Adrenal gland (tissue), 12 donors: ENCODE data around the gene CNTNAP2. TPM values are rescaled to one million over a fixed set of nuclear protein-coding genes. Genes with fewer than 3 reads are reported as not detected.
"Not testable (repeated sequence)": the region's sequence is repeated elsewhere in the genome, so short reads cannot be mapped to it uniquely, and the experiment has no call there.

ENCODE experiments used
- DNase-seq, 7 donors: peaks; one replicate each; pipeline ENCODE4 v3.0.0-alpha.2; 2019 to 2020
- H3K27ac ChIP-seq, 5 donors: fragments of 200-600 bp; sonication (generic) in 4 of 5; 1 replicate in 3 of 5; 2 replicates in 2 of 5; pipeline versions ENCODE4 v1.5.1 to v1.8.0; 2016 to 2020; ENCODE audit warnings: mild to moderate bottlenecking in 1 of 5
- H3K27me3 ChIP-seq: fragments of 200-600 bp; 2 replicates; pipeline ENCODE4 v1.8.0; 2021
- H3K36me3 ChIP-seq, 2 donors: fragments of 200-600 bp; replicated peaks in 1 of 2; 1 replicate in 1 of 2; 2 replicates in 1 of 2; pipeline versions ENCODE4 v1.5.1 to v1.8.0; 2018 to 2022
- H3K4me1 ChIP-seq, 2 donors: fragments of 200-600 bp; replicated peaks in 1 of 2; 1 replicate in 1 of 2; 2 replicates in 1 of 2; pipeline versions ENCODE4 v1.5.1 to v1.8.0; 2018 to 2021
- H3K4me3 ChIP-seq, 4 donors: fragments of 200-600 bp; sonication (generic) in 3 of 4; one replicate each; pipeline ENCODE4 v1.5.1; 2016 to 2018
- H3K9me3 ChIP-seq, 3 donors: fragments of 200-600 bp; sonication (generic) in 1 of 3; replicated peaks in 1 of 3; 1 replicate in 2 of 3; 2 replicates in 1 of 3; pipeline versions ENCODE4 v1.5.1 to v1.8.0; 2016 to 2021
- CTCF ChIP-seq, 6 experiments: fragments of 450-650 bp in 4 of 6; fragments of 200-600 bp in 2 of 6; sonication (generic) in 1 of 6; IDR thresholded peaks; 1 replicate in 5 of 6; 2 replicates in 1 of 6; pipeline versions ENCODE4 v1.5.1 to v1.8.0; 2016 to 2021; ENCODE audit warnings: antibody characterized with exemption in 6 of 6, mild to moderate bottlenecking in 2 of 6, moderate library complexity in 1 of 6
- POLR2A ChIP-seq, 2 donors: fragments of 450-650 bp; IDR thresholded peaks; one replicate each; pipeline ENCODE4 v1.6.1; 2017; ENCODE audit warnings: antibody characterized with exemption in 2 of 2, mild to moderate bottlenecking in 2 of 2, moderate library complexity in 1 of 2
- WGBS, 4 donors: extraction: QIAGEN DNeasy Blood & Tissue Kit in 2 of 4; methylation state at CpG; one replicate each; pipeline versions ENCODE4 v1.1.5 to v1.1.7; 2013 to 2017; 5-methylcytosine and 5-hydroxymethylcytosine counted together
- intact Hi-C, 2 donors: fragments of 100-400 bp; cut with DNase I; formaldehyde crosslinking; loops; one replicate each; pipeline versions ENCODE4 v1.14.1 to v1.15.0; 2022 to 2023
- polyA plus RNA-seq, 3 donors: library from polyadenylated mRNA; stranded (reverse); fragments of 200-250 nt in 2 of 3; fragments of 350-450 nt in 1 of 3; fragmentation: Illumina TruSeq in 1 of 3; extraction: RNeasy Lipid Tissue Mini Kit (QIAGEN cat#74804) in 1 of 3; gene quantifications; one replicate each; pipeline ENCODE4 v1.2.3, GENCODE V29; 2013 to 2014
- total RNA-seq, 9 donors: library from RNA; depleted of rRNA in 4 of 9; stranded (reverse); fragments of >200 nt in 4 of 9; fragments of 120-200 nt in 1 of 9; fragmentation: NEBNext Ultra II Directional in 1 of 9; extraction: Animal tissue kit (Norgen Biotek cat#: 25700) in 1 of 9; gene quantifications; one replicate each; pipeline versions ENCODE4 v1.1.0 to v1.2.4, GENCODE V29; 2013 to 2023
- donor health status: healthy with polysubstance abuse.
- donor health status: Bipolar disorder and iron deficiency.
- donor health status: DM: yes; HTN: yes; CAD: no.
- donor health status: DM: no; HTN: no; CAD: no.
- donor health status: DM: no; HTN: no; CAD: no.
- donor health status: DM: yes; HTN: yes; CAD: no.

Gene CNTNAP2
- total and polyA plus RNA-seq, 12 donors: 0.14 to 6.3 (median 1.8) TPM; not detected in 2

DNA sequence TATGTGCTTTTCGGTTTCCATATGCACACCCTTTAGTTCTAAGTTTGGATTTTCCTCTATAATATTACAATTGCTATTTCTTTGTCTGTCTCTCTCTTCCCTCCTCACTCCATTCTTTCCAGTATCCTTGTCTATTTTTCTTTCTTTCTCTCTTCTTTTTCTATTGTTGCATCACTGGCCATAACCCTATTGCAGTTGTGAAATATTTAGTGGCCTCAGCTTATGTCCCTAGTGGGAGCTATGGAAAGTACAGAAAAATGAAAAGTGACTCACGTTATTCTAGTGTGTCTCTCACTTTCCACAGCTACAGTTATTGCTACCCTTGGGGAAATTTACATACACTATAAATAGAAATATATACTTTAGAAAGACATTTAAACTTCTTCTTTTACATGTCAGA lies 59.1 kb downstream of the CNTNAP2 start:
- Histone ChIP-seq H3K4me1 (no peaks in the 10 kb centered on the region), H3K36me3 (no peaks in the 10 kb centered on the region), H3K27me3 (no peaks in the 10 kb centered on the region), H3K27ac (no peak overlapping the region), H3K4me3 (no peak overlapping the region), H3K9me3 (no peaks in the 10 kb centered on the region)
- WGBS, 4 donors: 69 to 78% (median 74%) methylated on average over 2 of the region's 2 CpGs
- no peak for DNase-seq
- intact Hi-C loops: no loop called here
- TF ChIP-seq POLR2A (IDR thresholded peaks at IDR 0.05): no peak
- no peak for TF ChIP-seq CTCF (IDR thresholded peaks at IDR 0.05)

GRCh38 chr7:146176860-146177259 lies 60.3 kb downstream of the CNTNAP2 start:
- no peaks in the 10 kb centered on the region for H3K36me3 ChIP-seq
- DNase-seq: no peak
- no peaks in the 10 kb centered on the region for H3K27me3 ChIP-seq
- no peak overlapping the region for H3K27ac ChIP-seq
- no peak for TF ChIP-seq CTCF (IDR thresholded peaks at IDR 0.05)
- TF ChIP-seq POLR2A (IDR thresholded peaks at IDR 0.05): no peak
- WGBS, 4 donors: 41 to 67% (median 54%) methylated on average over 1 of the region's 1 CpG
- intact Hi-C loops: no loop called here
- H3K4me3 ChIP-seq: no peak overlapping the region
- H3K4me1 ChIP-seq: no peaks in the 10 kb centered on the region
- no peaks in the 10 kb centered on the region for H3K9me3 ChIP-seq

- no peaks in the 10 kb centered on the region for H3K27me3 ChIP-seq
- H3K4me3 ChIP-seq: no peak overlapping the region
- intact Hi-C loops: no loop called here
- no peak for DNase-seq
- WGBS, 4 donors: 60 to 65% (median 63%) methylated on average over 2 of the region's 2 CpGs
- no peak overlapping the region for H3K27ac ChIP-seq
- H3K36me3 ChIP-seq: no peaks in the 10 kb centered on the region
- no peaks in the 10 kb centered on the region for H3K9me3 ChIP-seq
- no peak for TF ChIP-seq POLR2A (IDR thresholded peaks at IDR 0.05)
- no peak for TF ChIP-seq CTCF (IDR thresholded peaks at IDR 0.05)
- no peaks in the 10 kb centered on the region for H3K4me1 ChIP-seq
These were observed 60.7 kb downstream of the CNTNAP2 start for GRCh38 chr7:146177301-146177700.

- no peak for DNase-seq
These were observed 69.2 kb downstream of the CNTNAP2 start for GRCh38 chr7:146185844-146186243.

DNA sequence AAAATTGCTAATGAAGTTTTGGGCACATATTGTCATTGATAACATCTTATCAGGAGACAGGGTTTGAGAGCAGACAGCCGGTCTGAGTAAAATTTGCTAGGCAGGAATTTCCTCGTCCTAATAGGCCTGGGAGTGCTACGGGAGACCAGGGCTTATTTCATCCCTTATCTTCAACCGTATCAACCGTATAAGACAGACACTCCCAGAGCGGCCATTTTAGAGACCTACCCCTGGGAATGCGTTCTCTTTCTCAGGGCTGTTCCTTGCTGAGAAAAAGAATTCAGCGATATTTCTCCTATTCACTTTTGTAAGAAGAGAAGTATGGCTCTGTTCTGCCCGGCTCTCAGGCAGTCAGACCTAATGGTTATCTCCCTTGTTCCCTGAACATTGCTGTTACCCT lies 74.8 kb downstream of the CNTNAP2 start:
- H3K27ac ChIP-seq, H3K27me3 ChIP-seq, intact Hi-C loops, H3K4me3 ChIP-seq, H3K4me1 ChIP-seq, H3K9me3 ChIP-seq, DNase-seq, H3K36me3 ChIP-seq: not testable (repeated sequence)
- 74 to 85% (median 77%) methylated on average over 9 of the region's 9 CpGs for WGBS, 4 donors

More at GRCh38 chr7:146185844-146186243, 69.2 kb downstream of the CNTNAP2 start:
- H3K27me3 ChIP-seq: no peaks in the 10 kb centered on the region
- no peak overlapping the region for H3K27ac ChIP-seq
- intact Hi-C loops: no loop called here
- H3K9me3 ChIP-seq: no peaks in the 10 kb centered on the region
- no peaks in the 10 kb centered on the region for H3K4me1 ChIP-seq
- whole genome bisulfite sequencing, 4 donors: 58 to 73% (median 60%) methylated on average over 2 of the region's 2 CpGs
- H3K36me3 ChIP-seq: no peaks in the 10 kb centered on the region
- H3K4me3 ChIP-seq: no peak overlapping the region
- no peak for TF ChIP-seq POLR2A (IDR thresholded peaks at IDR 0.05)
- TF ChIP-seq CTCF (IDR thresholded peaks at IDR 0.05): no peak
